PC-3 (cell line): ENCODE data around the gene ARHGDIB. TPM values are rescaled to one million over a fixed set of nuclear protein-coding genes. Genes with fewer than 3 reads are reported as not detected.

Experiments used
- ATAC-seq: fragments of 200-7000 bp; cut with Tn5 transposase; 2 replicates; pipeline ENCODE4 v1.9.1; 2020; ENCODE audit warnings: mild to moderate bottlenecking, moderate library complexity
- BruUV-seq: library from RNA; stranded (reverse); fragments of 400-500 nt; replicated peaks from 2 replicates; lab custom pipeline; 2021; lab: Mats Ljungman, UMichigan
- CTCF ChIA-PET: fragments of 300-600 bp; sonication (Branson Sonifier 250); formaldehyde crosslinking; loops from one replicate; lab custom pipeline; 2022; ENCODE audit warnings: antibody characterized with exemption; lab: Charles Lee
- POLR2A ChIA-PET: fragments of 300-600 bp; sonication (Branson Sonifier 250); formaldehyde crosslinking; loops from one replicate; lab custom pipeline; 2022; ENCODE audit warnings: antibody characterized with exemption; ENCODE audit not compliant: unreplicated experiment; lab: Charles Lee
- DNase-seq: peaks from one replicate; pipeline ENCODE4 v3.0.0-alpha.2; 2015
- H2AFZ ChIP-seq: fragments of 300-600 bp; sonication (generic); 2 replicates; pipeline ENCODE4 v1.6.0; 2016; ENCODE audit warnings: antibody characterized with exemption, low read length
- H3F3A ChIP-seq: fragments of 300-600 bp; sonication (generic); one replicate; pipeline ENCODE4 v1.6.0; 2017; ENCODE audit warnings: antibody characterized with exemption, low read length, control low read depth, mild to moderate bottlenecking; ENCODE audit not compliant: unreplicated experiment
- H3K27ac ChIP-seq: fragments of 300-600 bp; sonication (generic); 2 replicates; pipeline ENCODE4 v1.5.1; 2016; ENCODE audit warnings: mild to moderate bottlenecking, low read length
- H3K27me3 ChIP-seq: fragments of 300-600 bp; sonication (generic); 2 replicates; pipeline ENCODE4 v1.6.1; 2016; ENCODE audit warnings: low read length, mixed read lengths
- H3K36me3 ChIP-seq: fragments of 300-600 bp; sonication (generic); 2 replicates; pipeline ENCODE4 v1.6.1; 2016; ENCODE audit warnings: low read depth, mixed run types, low read length, mixed read lengths
- H3K4me1 ChIP-seq: fragments of 300-600 bp; sonication (generic); 2 replicates; pipeline ENCODE4 v1.5.1; 2016; ENCODE audit warnings: low read length; ENCODE audit not compliant: insufficient read depth
- H3K4me2 ChIP-seq: fragments of 300-600 bp; sonication (generic); 2 replicates; pipeline ENCODE4 v1.6.0; 2016; ENCODE audit warnings: low read length
- H3K4me3 ChIP-seq: fragments of 300-600 bp; sonication (generic); 2 replicates; pipeline ENCODE4 v1.5.1; 2016; ENCODE audit warnings: mild to moderate bottlenecking, low read length, mixed read lengths
- H3K79me2 ChIP-seq: fragments of 300-600 bp; sonication (generic); 2 replicates; pipeline ENCODE4 v1.6.1; 2017; ENCODE audit warnings: low read length, mixed read lengths
- H3K9ac ChIP-seq: fragments of 300-600 bp; sonication (generic); 2 replicates; pipeline ENCODE4 v1.6.0; 2016; ENCODE audit warnings: mild to moderate bottlenecking, low read length
- H3K9me2 ChIP-seq: fragments of 300-600 bp; sonication (generic); replicated peaks from 2 replicates; pipeline ENCODE4 v1.6.1; 2016; ENCODE audit warnings: mixed run types, low read length, mixed read lengths
- H3K9me3 ChIP-seq: fragments of 300-600 bp; sonication (generic); 2 replicates; pipeline ENCODE4 v1.6.1; 2016; ENCODE audit warnings: low read length, mixed read lengths
- H4K20me1 ChIP-seq: fragments of 300-600 bp; sonication (generic); 2 replicates; pipeline ENCODE4 v1.6.1; 2016; ENCODE audit warnings: low read length, mixed read lengths
- EZH2 ChIP-seq: fragments of 300-600 bp; sonication (generic); IDR thresholded peaks from one replicate; pipeline ENCODE4 v1.6.1; 2017; ENCODE audit warnings: antibody characterized with exemption, mild to moderate bottlenecking, low read length; ENCODE audit not compliant: unreplicated experiment
- EZH2phosphoT487 ChIP-seq: fragments of 300-600 bp; sonication (generic); IDR thresholded peaks from 2 replicates; pipeline ENCODE4 v1.6.1; 2018; ENCODE audit warnings: mild to moderate bottlenecking, antibody characterized with exemption, low read length, borderline replicate concordance
- intact Hi-C: fragments of 100-400 bp; cut with micrococcal nuclease; formaldehyde crosslinking; loops from 2 replicates; pipeline ENCODE4 v1.9.0; 2023
- total RNA-seq: library from RNA; depleted of rRNA; stranded (reverse); fragments of >200 nt; gene quantifications from 2 replicates; pipeline ENCODE4 v1.2.3, GENCODE V29; 2014
- TF ChIP-seq, protein P1 (sequence below): fragments of 300-600 bp; sonication (generic); conservative IDR thresholded peaks from 2 replicates; pipeline ENCODE4 v1.5.1; 2017; ENCODE audit warnings: antibody characterized with exemption, low read depth, mild to moderate bottlenecking, low read length

The ARHGDIB gene
- total RNA-seq, 1 experiment from 2014 or later, result 10.4 TPM

GRCh38 chr12:14957551-14958168 lies 3.7 kb downstream of the ARHGDIB start:
- Histone ChIP-seq H3K4me2 (no peak overlapping the region), H3K4me1 (peaks cover 22% of the 10 kb centered on the region), H3K27me3 (no peaks in the 10 kb centered on the region), H3K9ac (no peak overlapping the region), H4K20me1 (no peaks in the 10 kb centered on the region), H3K9me2 (no peaks in the 10 kb centered on the region), H3F3A (no peaks in the 10 kb centered on the region), H3K79me2 (no peaks in the 10 kb centered on the region), H3K27ac (no peak overlapping the region), H3K9me3 (no peaks in the 10 kb centered on the region), H3K4me3 (no peak overlapping the region), H2AFZ (no peak overlapping the region), H3K36me3 (no peaks in the 10 kb centered on the region)
- no TSS peak for BruUV-seq
- no peak for ATAC-seq
- TF ChIP-seq, protein P1, sequence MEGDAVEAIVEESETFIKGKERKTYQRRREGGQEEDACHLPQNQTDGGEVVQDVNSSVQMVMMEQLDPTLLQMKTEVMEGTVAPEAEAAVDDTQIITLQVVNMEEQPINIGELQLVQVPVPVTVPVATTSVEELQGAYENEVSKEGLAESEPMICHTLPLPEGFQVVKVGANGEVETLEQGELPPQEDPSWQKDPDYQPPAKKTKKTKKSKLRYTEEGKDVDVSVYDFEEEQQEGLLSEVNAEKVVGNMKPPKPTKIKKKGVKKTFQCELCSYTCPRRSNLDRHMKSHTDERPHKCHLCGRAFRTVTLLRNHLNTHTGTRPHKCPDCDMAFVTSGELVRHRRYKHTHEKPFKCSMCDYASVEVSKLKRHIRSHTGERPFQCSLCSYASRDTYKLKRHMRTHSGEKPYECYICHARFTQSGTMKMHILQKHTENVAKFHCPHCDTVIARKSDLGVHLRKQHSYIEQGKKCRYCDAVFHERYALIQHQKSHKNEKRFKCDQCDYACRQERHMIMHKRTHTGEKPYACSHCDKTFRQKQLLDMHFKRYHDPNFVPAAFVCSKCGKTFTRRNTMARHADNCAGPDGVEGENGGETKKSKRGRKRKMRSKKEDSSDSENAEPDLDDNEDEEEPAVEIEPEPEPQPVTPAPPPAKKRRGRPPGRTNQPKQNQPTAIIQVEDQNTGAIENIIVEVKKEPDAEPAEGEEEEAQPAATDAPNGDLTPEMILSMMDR, result no peak
- no peak for TF ChIP-seq EZH2phosphoT487
- no peak for TF ChIP-seq EZH2
- intact Hi-C loops, result no loop called here
- ChIA-PET CTCF (no interaction called here), POLR2A (no interaction called here)
- no peak for DNase-seq

DNA sequence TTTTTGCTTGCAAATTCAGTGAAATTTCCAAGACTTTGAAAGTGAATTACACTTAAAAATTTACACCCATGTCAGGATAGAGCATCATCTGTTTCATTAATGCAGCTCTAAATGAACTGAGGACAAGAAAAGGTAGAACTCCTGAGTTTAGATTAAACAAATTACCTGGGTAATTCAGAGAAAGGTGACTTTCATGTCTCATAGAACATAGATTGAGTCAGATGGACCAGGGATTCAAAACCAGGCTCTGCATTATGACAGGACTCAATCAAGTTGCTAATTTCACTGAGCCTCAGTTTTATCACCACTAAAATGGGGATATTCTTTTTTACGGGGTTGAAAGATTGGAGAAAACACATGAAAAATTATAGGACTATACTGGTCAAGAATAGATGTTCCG lies 4.5 kb downstream of the ARHGDIB start:
- intact Hi-C loops, result no loop called here
- CTCF ChIA-PET, result no interaction called here
- Histone ChIP-seq H3K9ac (no peak overlapping the region), H3K36me3 (no peaks in the 10 kb centered on the region), H3K27ac (no peak overlapping the region), H3F3A (no peaks in the 10 kb centered on the region), H3K4me1 (peaks cover 23% of the 10 kb centered on the region), H3K9me2 (no peaks in the 10 kb centered on the region), H3K79me2 (no peaks in the 10 kb centered on the region), H4K20me1 (no peaks in the 10 kb centered on the region), H3K4me3 (no peak overlapping the region), H2AFZ (no peak overlapping the region), H3K9me3 (no peaks in the 10 kb centered on the region), H3K27me3 (no peaks in the 10 kb centered on the region), H3K4me2 (no peak overlapping the region)
- TF ChIP-seq, protein P1, result no peak
- TF ChIP-seq EZH2phosphoT487, result no peak
- TF ChIP-seq EZH2, result no peak
- DNase-seq (no peak), ATAC-seq (no peak)
- POLR2A ChIA-PET, result no interaction called here
- BruUV-seq, result no TSS peak

DNA sequence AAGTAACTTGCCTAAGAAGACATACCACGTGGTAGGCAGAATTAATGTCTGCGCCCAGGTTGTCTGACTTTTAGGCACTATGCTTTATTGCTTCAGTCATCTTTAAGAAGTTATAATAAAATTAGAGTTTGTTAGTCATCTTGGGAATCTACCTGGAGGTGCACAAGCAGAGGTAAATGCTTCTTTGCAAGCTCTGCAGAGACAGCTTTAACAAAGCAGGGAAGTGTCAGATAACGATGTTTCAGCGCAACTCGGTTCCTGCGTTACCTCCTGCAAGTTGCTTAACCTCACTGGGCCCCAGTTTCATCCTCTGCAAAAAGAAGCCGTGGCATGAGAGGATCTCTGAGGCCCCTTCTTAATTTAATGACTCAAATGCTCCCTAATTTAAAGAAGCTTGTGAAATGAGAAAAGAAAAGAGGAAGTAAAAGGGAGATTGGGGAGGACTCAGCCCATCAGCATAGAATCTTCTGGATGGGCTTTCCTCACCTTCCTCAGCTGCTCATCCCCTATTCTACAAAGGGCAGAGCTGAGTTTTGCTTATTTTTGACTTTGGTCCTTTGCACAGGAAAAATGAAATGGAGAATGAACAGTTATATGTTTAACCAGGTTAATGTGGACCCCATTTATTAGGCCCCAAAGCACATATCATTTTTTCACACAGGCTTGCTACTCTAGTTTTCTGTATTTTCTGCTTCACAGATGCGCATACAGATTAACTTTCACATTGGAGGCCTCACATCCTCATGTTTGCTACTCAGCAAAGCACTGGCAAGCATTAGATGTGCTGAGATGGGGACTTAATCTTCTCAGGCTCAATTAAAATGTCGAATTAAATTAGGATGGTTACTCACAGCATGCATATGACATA lies 5.1 kb downstream of the ARHGDIB start:
- Histone ChIP-seq H3K4me3 (no peak overlapping the region), H3K9me3 (no peaks in the 10 kb centered on the region), H3F3A (no peaks in the 10 kb centered on the region), H3K27me3 (no peaks in the 10 kb centered on the region), H3K36me3 (no peaks in the 10 kb centered on the region), H3K79me2 (no peaks in the 10 kb centered on the region), H3K9me2 (no peaks in the 10 kb centered on the region), H3K27ac (no peak overlapping the region), H3K4me2 (no peak overlapping the region), H3K4me1 (peaks cover 23% of the 10 kb centered on the region), H3K9ac (no peak overlapping the region), H2AFZ (no peak overlapping the region), H4K20me1 (no peaks in the 10 kb centered on the region)
- ChIA-PET CTCF (no interaction called here), POLR2A (no interaction called here)
- no peak for DNase-seq
- no TSS peak for BruUV-seq
- intact Hi-C loops, result no loop called here
- TF ChIP-seq EZH2phosphoT487 (no peak), EZH2 (no peak)
- ATAC-seq, result no peak
